Endothelial cell of umbilical vein (primary cell): ENCODE data around the gene TCF25.

Experiments used
- EZH2 ChIP-seq: IDR thresholded peaks from 2 replicates; pipeline ENCODE4 v1.6.1; 2012; ENCODE audit warnings: borderline replicate concordance, low read depth, mild to moderate bottlenecking, moderate library complexity, low read length, inconsistent platforms; ENCODE audit not compliant: severe bottlenecking
- GATA2 ChIP-seq: IDR thresholded peaks from 2 replicates; pipeline ENCODE4 v1.7.0; 2011; ENCODE audit warnings: low read depth, mild to moderate bottlenecking, moderate library complexity, mixed read lengths, low read length; ENCODE audit not compliant: insufficient read length, insufficient read depth
- JUN ChIP-seq: IDR thresholded peaks from 2 replicates; pipeline ENCODE4 v1.6.1; 2011; ENCODE audit warnings: borderline replicate concordance, low read depth; ENCODE audit not compliant: insufficient read length, insufficient read depth
- POLR2A ChIP-seq: IDR thresholded peaks from 2 replicates; pipeline ENCODE4 v1.6.1; 2012; ENCODE audit warnings: low read depth, mild to moderate bottlenecking, control low read depth, low read length
- POLR2AphosphoS5 ChIP-seq: IDR thresholded peaks from 2 replicates; pipeline ENCODE4 v1.6.1; 2012; ENCODE audit warnings: low read depth, mild to moderate bottlenecking, control low read depth, low read length, moderate library complexity; ENCODE audit not compliant: insufficient read depth
- TF ChIP-seq, protein P1 (sequence below), 2 donors: IDR thresholded peaks; 1 replicate in 1 of 2; 2 replicates in 1 of 2; pipeline ENCODE4 v1.5.1; 2011; ENCODE audit warnings: low read length in 2 of 2, mild to moderate bottlenecking in 2 of 2, moderate library complexity in 2 of 2, control low read depth in 1 of 2, inconsistent platforms in 1 of 2, low read depth in 1 of 2; ENCODE audit not compliant: insufficient read depth in 1 of 2; ENCODE audit errors: extremely low read depth in 1 of 2

DNA sequence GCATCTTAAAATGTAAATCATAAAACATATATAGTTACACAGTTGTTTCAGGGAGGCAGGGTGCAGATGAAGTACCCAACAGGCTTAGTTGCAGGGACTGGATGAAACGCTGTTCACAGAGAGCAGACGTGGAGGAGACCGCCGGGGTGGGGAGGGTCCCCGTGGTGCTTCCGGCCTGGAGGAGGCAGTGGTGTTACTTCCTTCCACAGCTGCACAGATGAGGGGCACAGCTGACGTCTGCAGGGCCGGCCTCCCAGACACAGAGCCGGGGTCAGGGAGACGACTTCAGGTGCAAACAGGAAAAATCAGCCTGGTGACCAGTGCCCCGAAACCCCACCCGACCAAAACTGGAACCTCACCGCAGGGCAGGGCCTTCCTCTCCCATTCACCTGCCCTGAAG lies 28.0 kb upstream of the TCF25 start:
- TF ChIP-seq EZH2 (no peak), GATA2 (no peak), POLR2AphosphoS5 (no peak), POLR2A (no peak), JUN (no peak)
- TF ChIP-seq, protein P1, sequence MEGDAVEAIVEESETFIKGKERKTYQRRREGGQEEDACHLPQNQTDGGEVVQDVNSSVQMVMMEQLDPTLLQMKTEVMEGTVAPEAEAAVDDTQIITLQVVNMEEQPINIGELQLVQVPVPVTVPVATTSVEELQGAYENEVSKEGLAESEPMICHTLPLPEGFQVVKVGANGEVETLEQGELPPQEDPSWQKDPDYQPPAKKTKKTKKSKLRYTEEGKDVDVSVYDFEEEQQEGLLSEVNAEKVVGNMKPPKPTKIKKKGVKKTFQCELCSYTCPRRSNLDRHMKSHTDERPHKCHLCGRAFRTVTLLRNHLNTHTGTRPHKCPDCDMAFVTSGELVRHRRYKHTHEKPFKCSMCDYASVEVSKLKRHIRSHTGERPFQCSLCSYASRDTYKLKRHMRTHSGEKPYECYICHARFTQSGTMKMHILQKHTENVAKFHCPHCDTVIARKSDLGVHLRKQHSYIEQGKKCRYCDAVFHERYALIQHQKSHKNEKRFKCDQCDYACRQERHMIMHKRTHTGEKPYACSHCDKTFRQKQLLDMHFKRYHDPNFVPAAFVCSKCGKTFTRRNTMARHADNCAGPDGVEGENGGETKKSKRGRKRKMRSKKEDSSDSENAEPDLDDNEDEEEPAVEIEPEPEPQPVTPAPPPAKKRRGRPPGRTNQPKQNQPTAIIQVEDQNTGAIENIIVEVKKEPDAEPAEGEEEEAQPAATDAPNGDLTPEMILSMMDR (IDR thresholded peaks at IDR 0.05; ENCODE audit: extremely low read depth in 1 of 2, insufficient read depth in 1 of 2, low read depth in 1 of 2, low read length in 2 of 2): no peak
